HUES6 (cell line): ENCODE measurements around the gene ANK2.

Experiments used
- H3K27ac ChIP-seq: 2 replicates; pipeline ENCODE4 v1.7.0; 2013; ENCODE audit warnings: low read depth, mild to moderate bottlenecking, low read length, inconsistent platforms
- H3K27me3 ChIP-seq: 2 replicates; pipeline ENCODE4 v1.6.1; 2013; ENCODE audit warnings: low read length; ENCODE audit not compliant: control insufficient read depth, insufficient read depth
- H3K36me3 ChIP-seq: 2 replicates; pipeline ENCODE4 v1.6.1; 2013; ENCODE audit warnings: low read length; ENCODE audit not compliant: control insufficient read depth, insufficient read depth
- H3K4me1 ChIP-seq: 2 replicates; pipeline ENCODE4 v1.6.1; 2013; ENCODE audit warnings: low read length; ENCODE audit not compliant: control insufficient read depth, insufficient read depth
- H3K4me3 ChIP-seq: 2 replicates; pipeline ENCODE4 v1.5.1; 2013; ENCODE audit warnings: low read depth, low read length
- H3K9ac ChIP-seq: one replicate; pipeline ENCODE4 v1.6.1; 2013; ENCODE audit warnings: mild to moderate bottlenecking, low read length
- H3K9me3 ChIP-seq: 2 replicates; pipeline ENCODE4 v1.6.1; 2013; ENCODE audit warnings: low read depth, low read length; ENCODE audit not compliant: control insufficient read depth, insufficient read depth

Gene ANK2

DNA sequence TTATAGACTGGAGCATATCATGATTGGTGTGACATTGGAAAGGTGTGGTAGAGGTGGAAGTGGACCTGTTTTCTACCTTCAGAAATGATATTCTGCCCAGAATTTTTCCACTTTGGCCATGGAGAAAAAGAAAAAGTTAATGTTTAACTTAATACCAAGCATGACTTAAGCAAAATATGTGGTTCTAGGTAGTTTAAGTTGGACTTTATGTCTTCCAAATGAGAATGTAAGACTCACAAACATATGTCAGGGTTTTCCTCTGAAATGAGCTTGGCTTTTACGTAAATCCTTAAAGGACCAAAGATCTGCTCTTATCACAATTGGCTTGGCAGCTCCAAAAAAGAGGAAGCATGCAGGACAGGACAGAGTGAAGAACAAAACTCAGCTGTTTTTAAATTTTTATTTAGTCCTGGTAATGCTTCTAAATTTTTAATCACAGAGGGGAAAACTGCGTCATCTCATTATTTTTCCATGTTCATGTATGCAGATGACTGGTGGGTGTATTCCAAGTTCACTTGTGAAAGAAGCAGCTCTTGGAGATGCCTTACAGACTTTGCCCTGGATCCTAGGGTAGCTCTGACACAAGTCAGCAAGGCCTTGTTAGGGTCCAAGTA lies 98.2 kb downstream of the ANK2 start:
- peaks cover 35% of the 10 kb centered on the region for H3K4me1 ChIP-seq
- H3K36me3 ChIP-seq, result no peaks in the 10 kb centered on the region
- no peaks in the 10 kb centered on the region for H3K9me3 ChIP-seq
- H3K9ac ChIP-seq, result no peak overlapping the region
- H3K4me3 ChIP-seq, result no peak overlapping the region
- H3K27ac ChIP-seq, result no peak overlapping the region
- H3K27me3 ChIP-seq, result no peaks in the 10 kb centered on the region

DNA sequence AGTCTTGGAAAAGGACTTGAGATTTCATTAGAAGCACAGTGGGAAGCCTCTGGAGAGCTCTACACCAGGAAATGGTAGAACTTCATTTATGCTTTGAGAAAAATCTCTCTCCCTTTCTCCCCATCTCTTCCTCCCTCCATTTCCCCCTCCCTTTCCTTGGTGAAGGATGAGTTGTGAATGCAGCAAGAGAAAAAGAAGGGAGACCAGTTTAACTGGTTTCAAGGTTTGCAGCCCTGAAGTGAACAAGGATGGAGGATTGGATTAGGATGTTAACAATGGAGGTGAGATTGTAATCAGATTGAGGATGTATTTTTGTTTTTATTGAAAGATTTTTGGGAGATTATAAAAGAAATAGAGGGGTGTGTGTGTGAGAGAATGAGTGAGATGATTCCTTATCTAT lies 99.5 kb downstream of the ANK2 start:
- H3K27me3 ChIP-seq, result no peaks in the 10 kb centered on the region
- no peak overlapping the region for H3K4me3 ChIP-seq
- H3K27ac ChIP-seq, result no peak overlapping the region
- no peak overlapping the region for H3K9ac ChIP-seq
- no peaks in the 10 kb centered on the region for H3K36me3 ChIP-seq
- peaks cover 27% of the 10 kb centered on the region for H3K4me1 ChIP-seq
- no peaks in the 10 kb centered on the region for H3K9me3 ChIP-seq

DNA sequence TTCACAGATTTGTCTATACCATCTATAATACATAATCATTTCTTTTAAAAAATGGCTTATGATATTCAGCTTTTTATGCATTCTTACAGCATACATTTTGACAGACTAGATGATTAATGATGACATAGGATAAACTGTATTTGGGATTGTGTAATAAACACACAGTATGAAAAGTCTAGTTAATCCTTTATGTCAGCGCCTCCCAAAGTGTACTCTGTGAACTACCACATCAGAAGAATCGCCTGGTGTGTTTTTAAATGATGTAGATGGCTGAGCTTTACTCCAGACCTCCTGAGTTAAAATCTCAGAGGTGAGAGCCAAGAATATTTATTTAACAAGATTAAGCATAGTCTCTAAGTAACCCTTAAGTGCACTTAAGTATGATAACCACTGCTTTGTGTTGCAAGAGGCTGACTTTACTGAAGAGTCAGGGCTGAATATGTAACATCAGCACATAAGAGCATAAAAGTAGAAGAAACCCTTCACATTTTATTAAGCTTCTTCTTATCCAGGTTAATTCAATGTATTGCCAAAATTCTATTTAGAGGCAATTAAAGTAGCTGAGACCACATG lies 104.2 kb downstream of the ANK2 start:
- H3K9me3 ChIP-seq, result no peaks in the 10 kb centered on the region
- no peaks in the 10 kb centered on the region for H3K36me3 ChIP-seq
- no peak overlapping the region for H3K4me3 ChIP-seq
- H3K27me3 ChIP-seq, result no peaks in the 10 kb centered on the region
- H3K27ac ChIP-seq, result no peak overlapping the region
- peaks cover 7% of the 10 kb centered on the region for H3K4me1 ChIP-seq
- H3K9ac ChIP-seq, result no peak overlapping the region

DNA sequence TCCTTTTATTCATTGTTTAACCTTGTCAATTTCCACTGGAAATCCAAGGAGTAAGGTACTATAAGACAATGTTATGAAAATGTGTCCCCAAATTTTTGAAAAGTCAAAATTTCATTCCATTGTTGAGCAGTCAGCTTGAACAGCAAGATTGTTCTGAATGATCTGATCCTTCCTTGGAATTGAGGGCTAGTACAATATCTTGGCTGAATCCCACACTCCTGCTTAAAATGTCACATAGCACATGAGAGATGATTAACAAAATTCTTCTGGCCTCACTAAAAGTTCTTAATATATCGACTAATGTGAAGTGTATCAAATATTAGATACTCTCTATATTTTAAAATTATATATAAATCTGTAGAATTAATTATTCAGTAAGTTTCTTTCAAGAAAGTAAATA lies 104.8 kb downstream of the ANK2 start:
- no peak overlapping the region for H3K27ac ChIP-seq
- H3K4me1 ChIP-seq, result peaks cover 4% of the 10 kb centered on the region; the same call in 1 of the 2 replicates
- no peaks in the 10 kb centered on the region for H3K9me3 ChIP-seq
- H3K27me3 ChIP-seq, result no peaks in the 10 kb centered on the region
- no peak overlapping the region for H3K9ac ChIP-seq
- no peaks in the 10 kb centered on the region for H3K36me3 ChIP-seq
- no peak overlapping the region for H3K4me3 ChIP-seq

DNA sequence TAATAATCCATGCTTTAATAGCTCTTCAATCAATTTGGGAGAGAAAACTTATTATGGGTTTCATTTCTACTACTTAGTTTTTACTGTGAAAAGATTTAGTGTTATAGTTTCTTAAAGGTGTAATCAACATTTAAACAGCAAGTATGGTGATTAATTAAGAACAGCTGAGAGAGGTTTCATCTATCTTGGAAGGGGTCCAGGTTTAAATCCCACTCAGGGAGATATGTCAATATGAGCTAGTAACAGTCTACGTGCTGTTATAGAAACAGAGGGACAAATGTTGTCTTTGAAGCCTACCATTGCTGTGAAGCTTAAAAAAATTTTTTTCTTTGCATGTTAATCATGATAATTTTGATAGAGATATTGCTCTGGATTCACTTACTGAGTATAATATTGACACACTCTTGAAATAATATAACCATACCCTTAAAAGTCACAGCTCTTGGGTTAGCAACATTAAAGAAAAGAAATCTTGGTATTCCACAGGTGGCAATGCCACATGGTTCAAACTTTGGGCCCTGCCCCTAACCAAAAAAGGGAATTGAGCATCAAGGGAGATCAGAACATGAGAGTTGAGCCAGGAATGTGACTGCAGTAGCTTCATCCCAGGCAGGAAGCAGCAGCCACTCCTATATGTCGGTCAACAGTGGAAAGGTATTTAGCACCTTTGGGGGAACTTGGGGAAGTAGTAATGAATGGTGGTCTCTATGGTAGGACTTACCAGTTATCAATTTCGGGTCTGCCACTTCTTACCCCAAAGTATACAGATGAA lies 107.8 kb downstream of the ANK2 start:
- Histone ChIP-seq H3K9me3 (no peaks in the 10 kb centered on the region), H3K36me3 (no peaks in the 10 kb centered on the region), H3K27ac (no peak overlapping the region), H3K9ac (no peak overlapping the region), H3K27me3 (no peaks in the 10 kb centered on the region), H3K4me1 (peaks cover 4% of the 10 kb centered on the region; the same call in 1 of the 2 replicates), H3K4me3 (no peak overlapping the region)

DNA sequence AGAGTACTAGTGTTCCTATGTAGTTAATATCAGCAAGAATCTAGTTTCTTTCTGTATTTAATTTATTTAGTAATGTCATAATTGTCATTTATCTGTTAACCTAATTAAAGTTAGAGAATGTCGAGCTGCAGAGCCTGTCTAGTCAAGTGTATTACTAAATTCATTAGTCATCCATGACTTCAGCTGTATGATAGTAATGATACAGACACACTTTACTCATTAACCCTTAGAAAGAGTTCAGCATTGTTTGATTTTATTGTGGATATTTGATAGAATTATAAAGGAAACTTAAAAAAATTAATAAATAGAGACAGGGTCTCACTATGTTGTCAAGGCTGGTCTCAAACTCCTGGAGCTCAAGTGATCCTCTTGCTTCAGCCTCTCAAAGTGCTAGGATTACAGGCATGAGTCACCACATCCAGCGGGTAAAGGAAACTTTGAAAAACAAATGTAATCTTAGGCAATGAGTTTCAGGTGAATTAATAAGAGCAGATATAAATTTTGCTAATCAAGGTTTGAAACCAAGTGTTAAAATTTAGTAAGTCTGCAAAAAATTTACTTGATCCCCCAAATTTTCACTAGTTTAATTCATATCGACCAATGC lies 110.6 kb downstream of the ANK2 start:
- H3K27me3 ChIP-seq, result no peaks in the 10 kb centered on the region
- no peaks in the 10 kb centered on the region for H3K9me3 ChIP-seq
- H3K9ac ChIP-seq, result no peak overlapping the region
- no peak overlapping the region for H3K4me3 ChIP-seq
- no peaks in the 10 kb centered on the region for H3K36me3 ChIP-seq
- peaks cover 4% of the 10 kb centered on the region; the same call in 1 of the 2 replicates for H3K4me1 ChIP-seq
- no peak overlapping the region for H3K27ac ChIP-seq

DNA sequence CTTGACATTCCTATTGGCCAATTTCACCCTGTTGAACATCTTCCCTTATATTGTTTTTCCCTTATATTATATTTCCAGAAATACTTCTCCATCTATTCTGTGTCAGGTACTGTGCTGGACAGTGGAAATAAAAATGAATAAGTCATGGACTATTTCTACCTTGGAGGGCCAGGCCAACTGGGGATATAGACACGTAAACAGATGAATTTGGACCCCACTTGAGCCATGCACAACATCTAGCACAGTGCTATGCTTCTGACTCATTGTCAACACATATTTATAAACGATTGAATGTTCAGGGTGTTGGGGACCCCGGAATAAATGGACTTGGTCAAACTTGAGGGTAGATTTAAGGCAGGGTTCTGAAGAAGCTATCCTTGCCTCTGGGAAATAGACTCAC lies 111.1 kb downstream of the ANK2 start:
- H3K27me3 ChIP-seq, result no peaks in the 10 kb centered on the region
- H3K9me3 ChIP-seq, result no peaks in the 10 kb centered on the region
- H3K27ac ChIP-seq, result no peak overlapping the region
- no peak overlapping the region for H3K4me3 ChIP-seq
- no peak overlapping the region for H3K9ac ChIP-seq
- no peaks in the 10 kb centered on the region for H3K36me3 ChIP-seq
- peaks cover 4% of the 10 kb centered on the region; the same call in 1 of the 2 replicates for H3K4me1 ChIP-seq

DNA sequence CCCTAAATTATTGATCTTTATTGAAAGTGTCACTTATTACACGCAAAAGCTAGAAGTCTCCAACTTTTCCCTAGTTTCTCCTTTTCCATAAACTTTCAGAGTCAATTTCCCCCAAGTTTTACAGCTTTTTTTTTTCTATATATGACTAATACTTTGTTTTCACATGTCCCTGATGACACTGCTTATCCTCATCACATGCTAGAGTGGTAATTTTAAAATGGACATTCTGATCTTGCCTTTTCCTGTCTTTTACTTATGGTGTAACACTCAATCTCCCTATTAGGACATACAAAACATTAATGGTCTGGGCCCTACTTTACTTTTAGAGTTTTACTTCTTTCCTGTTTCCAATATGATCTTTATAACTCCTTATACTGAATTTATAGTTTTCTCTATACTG lies 112.6 kb downstream of the ANK2 start:
- Histone ChIP-seq H3K9ac (no peak overlapping the region), H3K27ac (no peak overlapping the region), H3K9me3 (no peaks in the 10 kb centered on the region), H3K27me3 (no peaks in the 10 kb centered on the region), H3K4me3 (no peak overlapping the region), H3K36me3 (no peaks in the 10 kb centered on the region), H3K4me1 (peaks cover 3% of the 10 kb centered on the region; the same call in 1 of the 2 replicates)

DNA sequence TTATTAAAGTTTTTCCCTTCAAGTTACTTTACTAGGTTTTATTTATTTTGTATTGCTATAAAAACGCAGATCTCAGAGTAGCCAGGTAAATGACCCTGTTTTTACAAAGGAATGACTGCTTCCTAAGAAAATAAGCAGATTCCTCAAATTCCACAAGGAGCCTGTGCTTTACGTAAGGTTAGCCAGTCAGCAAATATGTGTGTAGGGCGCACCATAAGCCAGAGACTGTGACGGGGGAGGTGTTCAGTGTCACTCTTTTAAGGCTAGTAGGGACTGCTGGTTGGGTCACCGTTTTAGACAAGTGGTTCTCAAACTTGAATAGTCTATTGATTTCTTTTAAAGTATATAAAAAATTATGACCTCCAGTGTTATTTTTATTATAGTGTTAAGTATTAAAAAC lies 119.9 kb downstream of the ANK2 start:
- peaks cover 16% of the 10 kb centered on the region for H3K4me1 ChIP-seq
- no peaks in the 10 kb centered on the region for H3K27me3 ChIP-seq
- H3K9me3 ChIP-seq, result no peaks in the 10 kb centered on the region
- H3K36me3 ChIP-seq, result no peaks in the 10 kb centered on the region
- no peak overlapping the region for H3K4me3 ChIP-seq
- H3K9ac ChIP-seq, result no peak overlapping the region
- H3K27ac ChIP-seq, result peak overlapping the region; percentile 63; the same call in 1 of the 2 replicates

DNA sequence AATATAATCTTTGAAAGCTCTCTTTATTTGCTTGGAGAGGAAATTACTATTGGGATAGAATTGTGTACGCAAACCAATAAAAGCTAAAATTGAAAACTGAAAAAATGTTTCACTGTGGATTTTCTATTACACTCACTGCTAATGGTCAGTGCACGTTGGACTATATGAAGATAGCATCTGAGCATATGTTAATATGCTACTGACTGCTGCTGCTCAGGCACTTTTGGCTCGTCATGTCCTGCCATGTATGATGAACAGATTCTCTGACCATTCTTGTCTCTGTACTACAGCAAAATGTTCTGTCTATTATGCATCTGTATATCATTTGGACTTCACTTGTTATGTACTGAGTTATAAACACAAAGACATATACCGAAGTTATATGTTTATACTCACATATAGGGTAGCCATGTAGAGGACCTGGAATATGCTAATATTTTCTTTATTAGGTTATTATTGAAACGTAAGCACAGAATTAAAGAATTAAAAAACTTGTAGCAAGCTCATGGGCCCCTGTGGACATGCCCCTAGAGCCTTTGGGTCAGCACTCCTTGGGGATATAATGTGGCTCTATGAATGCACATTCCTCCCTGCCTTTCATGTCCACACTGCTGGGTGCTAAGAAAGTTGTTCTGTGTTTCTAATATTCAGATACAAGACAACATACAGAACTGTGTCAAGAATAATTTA lies 120.8 kb downstream of the ANK2 start:
- Histone ChIP-seq H3K36me3 (no peaks in the 10 kb centered on the region), H3K9ac (no peak overlapping the region), H3K27ac (no peak overlapping the region), H3K4me1 (peaks cover 16% of the 10 kb centered on the region), H3K9me3 (no peaks in the 10 kb centered on the region), H3K4me3 (no peak overlapping the region), H3K27me3 (no peaks in the 10 kb centered on the region)
